Sigmoid colon (tissue), 7 donors: ENCODE measurements around the gene KLK4. TPM values are rescaled to one million over a fixed set of nuclear protein-coding genes. Genes with fewer than 3 reads are reported as not detected.

Source experiments
- DNase-seq: peaks from one replicate; pipeline ENCODE4 v3.0.0-alpha.2; 2019
- H3K27ac ChIP-seq, 4 donors: fragments of 200-600 bp; sonication (generic); one replicate each; pipeline ENCODE4 v1.5.1; 2016 to 2019; ENCODE audit warnings: mild to moderate bottlenecking in 1 of 4
- H3K27me3 ChIP-seq, 3 donors: fragments of 200-600 bp; sonication (generic); one replicate each; pipeline ENCODE4 v1.5.1; 2019; ENCODE audit warnings: mild to moderate bottlenecking in 1 of 3
- H3K36me3 ChIP-seq, 4 donors: fragments of 200-600 bp; sonication (generic); one replicate each; pipeline ENCODE4 v1.5.1; 2016 to 2019
- H3K4me1 ChIP-seq, 4 donors: fragments of 200-600 bp; sonication (generic); one replicate each; pipeline ENCODE4 v1.5.1; 2017 to 2019
- H3K4me3 ChIP-seq, 4 donors: fragments of 200-600 bp; sonication (generic); one replicate each; pipeline ENCODE4 v1.5.1; 2017 to 2019; ENCODE audit warnings: mild to moderate bottlenecking in 2 of 4, moderate library complexity in 1 of 4
- H3K9me3 ChIP-seq, 4 donors: fragments of 200-600 bp in 3 of 4; sonication (generic) in 3 of 4; one replicate each; pipeline versions ENCODE4 v1.5.1 to v1.6.1; 2013 to 2019
- EP300 ChIP-seq, 4 donors: sonication (generic); formaldehyde crosslinking; IDR thresholded peaks; one replicate each; pipeline ENCODE4 v1.6.1; 2017; ENCODE audit warnings: antibody characterized with exemption in 4 of 4
- POLR2A ChIP-seq, 2 donors: fragments of 450-650 bp; IDR thresholded peaks; one replicate each; pipeline ENCODE4 v1.6.1; 2016; ENCODE audit warnings: antibody characterized with exemption in 2 of 2, mild to moderate bottlenecking in 2 of 2, moderate library complexity in 2 of 2
- POLR2AphosphoS5 ChIP-seq, 4 donors: sonication (generic); formaldehyde crosslinking; IDR thresholded peaks; one replicate each; pipeline ENCODE4 v1.6.1; 2017; ENCODE audit warnings: antibody characterized with exemption in 4 of 4
- WGBS, 2 donors: extraction: QIAGEN DNeasy Blood & Tissue Kit; methylation state at CpG; one replicate each; pipeline ENCODE4 v1.1.7; 2013; 5-methylcytosine and 5-hydroxymethylcytosine counted together
- intact Hi-C: fragments of 100-400 bp; cut with DNase I; formaldehyde crosslinking; loops from one replicate; pipeline ENCODE4 v1.15.1; 2023
- polyA plus RNA-seq, 3 donors: library from polyadenylated mRNA; stranded (reverse); fragments of 200-250 nt; gene quantifications; one replicate each; pipeline ENCODE4 v1.2.3, GENCODE V29; 2013
- total RNA-seq, 4 donors: library from RNA; depleted of rRNA; stranded (reverse); fragments of >200 nt; gene quantifications; one replicate each; pipeline ENCODE4 v1.1.0, GENCODE V29; 2016
- TF ChIP-seq, protein P1 (sequence below), 4 experiments: fragments of 450-650 bp in 3 of 4; fragments of 200-600 bp in 1 of 4; IDR thresholded peaks; one replicate each; pipeline ENCODE4 v1.5.1; 2016 to 2019; ENCODE audit warnings: antibody characterized with exemption in 4 of 4, mild to moderate bottlenecking in 3 of 4, moderate library complexity in 2 of 4
- donor health status: healthy with polysubstance abuse.
- donor health status: Bipolar disorder and iron deficiency.
- donor health status: healthy.

Gene KLK4
- total and polyA plus RNA-seq, 7 donors: 0.39 to 2.8 (median 1.2) TPM; not detected in 4

DNA sequence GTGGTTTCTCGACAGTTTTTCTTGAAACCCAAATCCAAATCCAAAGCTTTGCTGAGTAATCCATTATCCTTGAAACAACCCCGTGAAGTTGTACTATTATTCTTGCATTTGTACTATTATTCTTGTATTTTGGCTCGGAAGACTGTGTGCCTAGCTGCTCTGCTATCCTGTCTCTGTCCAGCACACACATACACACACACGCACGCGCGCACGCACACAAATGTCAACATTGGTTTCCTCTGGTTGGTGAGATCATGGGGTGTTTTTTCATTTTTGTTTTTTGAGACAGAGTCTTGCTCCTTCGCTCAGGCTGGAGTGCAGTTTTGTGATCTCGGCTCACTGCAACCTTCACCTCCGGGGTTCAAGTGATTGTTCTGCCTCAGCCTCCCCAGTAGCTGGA lies 14.9 kb upstream of the KLK4 start:
- Histone ChIP-seq H3K27me3 (peaks cover 0 to 50% (median 32%) of the 10 kb centered on the region in 3 donors), H3K36me3 (no peaks in the 10 kb centered on the region), H3K4me3 (no peak overlapping the region), H3K9me3 (no peaks in the 10 kb centered on the region), H3K27ac (no peak overlapping the region), H3K4me1 (peaks cover 0 to 5% (median 0%) of the 10 kb centered on the region in 4 donors)
- no peak for DNase-seq
- WGBS, 2 donors: 66 to 76% methylated on average over 11 of the region's 11 CpGs
- TF ChIP-seq EP300 (IDR thresholded peaks at IDR 0.05) (no peak), POLR2AphosphoS5 (IDR thresholded peaks at IDR 0.05) (no peak), POLR2A (IDR thresholded peaks at IDR 0.05) (no peak)
- TF ChIP-seq, protein P1, sequence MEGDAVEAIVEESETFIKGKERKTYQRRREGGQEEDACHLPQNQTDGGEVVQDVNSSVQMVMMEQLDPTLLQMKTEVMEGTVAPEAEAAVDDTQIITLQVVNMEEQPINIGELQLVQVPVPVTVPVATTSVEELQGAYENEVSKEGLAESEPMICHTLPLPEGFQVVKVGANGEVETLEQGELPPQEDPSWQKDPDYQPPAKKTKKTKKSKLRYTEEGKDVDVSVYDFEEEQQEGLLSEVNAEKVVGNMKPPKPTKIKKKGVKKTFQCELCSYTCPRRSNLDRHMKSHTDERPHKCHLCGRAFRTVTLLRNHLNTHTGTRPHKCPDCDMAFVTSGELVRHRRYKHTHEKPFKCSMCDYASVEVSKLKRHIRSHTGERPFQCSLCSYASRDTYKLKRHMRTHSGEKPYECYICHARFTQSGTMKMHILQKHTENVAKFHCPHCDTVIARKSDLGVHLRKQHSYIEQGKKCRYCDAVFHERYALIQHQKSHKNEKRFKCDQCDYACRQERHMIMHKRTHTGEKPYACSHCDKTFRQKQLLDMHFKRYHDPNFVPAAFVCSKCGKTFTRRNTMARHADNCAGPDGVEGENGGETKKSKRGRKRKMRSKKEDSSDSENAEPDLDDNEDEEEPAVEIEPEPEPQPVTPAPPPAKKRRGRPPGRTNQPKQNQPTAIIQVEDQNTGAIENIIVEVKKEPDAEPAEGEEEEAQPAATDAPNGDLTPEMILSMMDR (IDR thresholded peaks at IDR 0.05): no peak
- intact Hi-C loops: loop anchor here (10.0 kb wide), 1 partner anchor 571 kb away; no protein-coding TSS in a partner anchor

GRCh38 chr19:50925734-50926133 lies 14.5 kb upstream of the KLK4 start:
- no peaks in the 10 kb centered on the region for H3K9me3 ChIP-seq
- H3K27me3 ChIP-seq: peaks cover 0 to 49% (median 32%) of the 10 kb centered on the region in 3 donors
- 80 to 90% methylated on average over 2 of the region's 2 CpGs for WGBS, 2 donors
- TF ChIP-seq POLR2AphosphoS5 (IDR thresholded peaks at IDR 0.05) (no peak), EP300 (IDR thresholded peaks at IDR 0.05) (no peak), POLR2A (IDR thresholded peaks at IDR 0.05) (no peak)
- TF ChIP-seq, protein P1 (IDR thresholded peaks at IDR 0.05): no peak
- no peak for DNase-seq
- H3K27ac ChIP-seq: no peak overlapping the region
- H3K4me1 ChIP-seq: peaks cover 0 to 5% (median 0%) of the 10 kb centered on the region in 4 donors
- H3K36me3 ChIP-seq: no peaks in the 10 kb centered on the region
- no peak overlapping the region for H3K4me3 ChIP-seq
- intact Hi-C loops: loop anchor here (10.0 kb wide), 1 partner anchor 571 kb away; no protein-coding TSS in a partner anchor

- TF ChIP-seq EP300 (IDR thresholded peaks at IDR 0.05) (no peak), POLR2AphosphoS5 (IDR thresholded peaks at IDR 0.05) (no peak), POLR2A (IDR thresholded peaks at IDR 0.05) (no peak)
- TF ChIP-seq, protein P1 (IDR thresholded peaks at IDR 0.05): no peak
- intact Hi-C loops: loop anchor here (10.0 kb wide), 1 partner anchor 570 kb away; no protein-coding TSS in a partner anchor
- H3K9me3 ChIP-seq: no peaks in the 10 kb centered on the region
- H3K4me1 ChIP-seq: peaks cover 0 to 5% (median 0%) of the 10 kb centered on the region in 4 donors
- H3K27ac ChIP-seq: no peak overlapping the region
- H3K36me3 ChIP-seq: no peaks in the 10 kb centered on the region
- H3K27me3 ChIP-seq: peaks cover 0 to 47% (median 29%) of the 10 kb centered on the region in 3 donors
- DNase-seq: no peak
- WGBS, 2 donors: 51 to 61% methylated on average over 6 of the region's 6 CpGs
- no peak overlapping the region for H3K4me3 ChIP-seq
Observed at GRCh38 chr19:50924586-50924985, 13.4 kb upstream of the KLK4 start.

DNA sequence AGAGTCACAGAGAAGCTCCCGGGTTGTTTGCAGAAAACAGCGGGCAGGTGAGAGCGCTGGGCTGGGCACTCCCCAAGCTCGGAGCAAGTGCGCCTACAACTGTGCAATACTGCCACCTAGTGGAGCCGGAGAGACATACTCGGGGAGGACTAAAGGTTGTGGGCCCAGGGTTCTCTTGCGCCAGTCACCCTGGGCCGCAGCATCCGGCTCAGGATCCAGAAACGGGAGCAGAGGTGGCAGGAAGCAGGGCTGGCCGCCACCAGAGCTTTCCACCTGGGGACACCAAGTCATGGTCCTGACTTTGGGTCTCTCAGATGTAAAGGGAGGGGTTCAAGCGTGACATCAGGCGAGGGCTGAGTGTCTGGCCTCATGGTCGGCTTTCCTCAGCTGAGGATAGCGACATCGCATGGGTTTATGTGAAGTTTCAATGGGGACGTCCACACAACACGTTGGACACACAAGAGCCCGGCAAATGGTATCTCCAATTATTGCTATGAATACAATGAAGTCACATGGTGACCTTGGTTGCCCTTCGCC lies 11.2 kb upstream of the KLK4 start:
- H3K27me3 ChIP-seq: peaks cover 0 to 39% (median 9%) of the 10 kb centered on the region in 3 donors

More for the DNA sequence above, 11.2 kb upstream of the KLK4 start:
- peaks cover 0 to 5% (median 0%) of the 10 kb centered on the region in 4 donors for H3K4me1 ChIP-seq
- H3K27ac ChIP-seq: no peak overlapping the region
- WGBS, 2 donors: 27 to 33% methylated on average over 21 of the region's 21 CpGs
- H3K9me3 ChIP-seq: no peaks in the 10 kb centered on the region
- intact Hi-C loops: loop anchor here (10.0 kb wide), 1 partner anchor 568 kb away; no protein-coding TSS in a partner anchor
- H3K4me3 ChIP-seq: no peak overlapping the region
- H3K36me3 ChIP-seq: no peaks in the 10 kb centered on the region
- DNase-seq: peak; percentile 80
- TF ChIP-seq, protein P1 (IDR thresholded peaks at IDR 0.05): peak; percentile 27 to 78 (median 63)
- no peak for TF ChIP-seq POLR2AphosphoS5 (IDR thresholded peaks at IDR 0.05)
- TF ChIP-seq EP300 (IDR thresholded peaks at IDR 0.05): no peak
